BE2C (cell line): ENCODE results near the gene SELENOT.
"Not testable (repeated sequence)": the region's sequence is repeated elsewhere in the genome, so short reads cannot be mapped to it uniquely, and the experiment has no call there.

Experiments
- DNase-seq: peaks from one replicate; pipeline ENCODE4 v3.0.0-alpha.2; 2020
- H3K27me3 ChIP-seq: fragments of 250-450 bp; sonication (Bioruptor Pico); 2 replicates; pipeline ENCODE4 v1.5.1; 2020; ENCODE audit warnings: mild to moderate bottlenecking
- H3K36me3 ChIP-seq: fragments of 250-450 bp; sonication (Bioruptor Pico); 2 replicates; pipeline ENCODE4 v1.5.1; 2020; ENCODE audit warnings: mild to moderate bottlenecking
- H3K4me1 ChIP-seq: fragments of 250-450 bp; sonication (Bioruptor Pico); 2 replicates; pipeline ENCODE4 v1.5.1; 2020
- H3K4me3 ChIP-seq: 2 replicates; pipeline ENCODE4 v1.5.1; 2011; ENCODE audit warnings: low read depth, low read length
- H3K9me3 ChIP-seq: fragments of 250-450 bp; sonication (Bioruptor Pico); 2 replicates; pipeline ENCODE4 v1.5.1; 2020
- TF ChIP-seq, protein P1 (sequence below): IDR thresholded peaks from 2 replicates; pipeline ENCODE4 v1.5.1; 2012; ENCODE audit warnings: mild to moderate bottlenecking, low read depth, low read length

The SELENOT gene

GRCh38 chr3:150613034-150613433, 9.9 kb downstream of the SELENOT start:
- H3K4me1 ChIP-seq: peaks cover 9% of the 10 kb centered on the region; the same call in 1 of the 2 replicates
- no peak for DNase-seq
- no peaks in the 10 kb centered on the region for H3K9me3 ChIP-seq
- no peak overlapping the region for H3K4me3 ChIP-seq
- no peaks in the 10 kb centered on the region for H3K27me3 ChIP-seq
- H3K36me3 ChIP-seq: peaks cover 11% of the 10 kb centered on the region
- TF ChIP-seq, protein P1, sequence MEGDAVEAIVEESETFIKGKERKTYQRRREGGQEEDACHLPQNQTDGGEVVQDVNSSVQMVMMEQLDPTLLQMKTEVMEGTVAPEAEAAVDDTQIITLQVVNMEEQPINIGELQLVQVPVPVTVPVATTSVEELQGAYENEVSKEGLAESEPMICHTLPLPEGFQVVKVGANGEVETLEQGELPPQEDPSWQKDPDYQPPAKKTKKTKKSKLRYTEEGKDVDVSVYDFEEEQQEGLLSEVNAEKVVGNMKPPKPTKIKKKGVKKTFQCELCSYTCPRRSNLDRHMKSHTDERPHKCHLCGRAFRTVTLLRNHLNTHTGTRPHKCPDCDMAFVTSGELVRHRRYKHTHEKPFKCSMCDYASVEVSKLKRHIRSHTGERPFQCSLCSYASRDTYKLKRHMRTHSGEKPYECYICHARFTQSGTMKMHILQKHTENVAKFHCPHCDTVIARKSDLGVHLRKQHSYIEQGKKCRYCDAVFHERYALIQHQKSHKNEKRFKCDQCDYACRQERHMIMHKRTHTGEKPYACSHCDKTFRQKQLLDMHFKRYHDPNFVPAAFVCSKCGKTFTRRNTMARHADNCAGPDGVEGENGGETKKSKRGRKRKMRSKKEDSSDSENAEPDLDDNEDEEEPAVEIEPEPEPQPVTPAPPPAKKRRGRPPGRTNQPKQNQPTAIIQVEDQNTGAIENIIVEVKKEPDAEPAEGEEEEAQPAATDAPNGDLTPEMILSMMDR: no peak

DNA sequence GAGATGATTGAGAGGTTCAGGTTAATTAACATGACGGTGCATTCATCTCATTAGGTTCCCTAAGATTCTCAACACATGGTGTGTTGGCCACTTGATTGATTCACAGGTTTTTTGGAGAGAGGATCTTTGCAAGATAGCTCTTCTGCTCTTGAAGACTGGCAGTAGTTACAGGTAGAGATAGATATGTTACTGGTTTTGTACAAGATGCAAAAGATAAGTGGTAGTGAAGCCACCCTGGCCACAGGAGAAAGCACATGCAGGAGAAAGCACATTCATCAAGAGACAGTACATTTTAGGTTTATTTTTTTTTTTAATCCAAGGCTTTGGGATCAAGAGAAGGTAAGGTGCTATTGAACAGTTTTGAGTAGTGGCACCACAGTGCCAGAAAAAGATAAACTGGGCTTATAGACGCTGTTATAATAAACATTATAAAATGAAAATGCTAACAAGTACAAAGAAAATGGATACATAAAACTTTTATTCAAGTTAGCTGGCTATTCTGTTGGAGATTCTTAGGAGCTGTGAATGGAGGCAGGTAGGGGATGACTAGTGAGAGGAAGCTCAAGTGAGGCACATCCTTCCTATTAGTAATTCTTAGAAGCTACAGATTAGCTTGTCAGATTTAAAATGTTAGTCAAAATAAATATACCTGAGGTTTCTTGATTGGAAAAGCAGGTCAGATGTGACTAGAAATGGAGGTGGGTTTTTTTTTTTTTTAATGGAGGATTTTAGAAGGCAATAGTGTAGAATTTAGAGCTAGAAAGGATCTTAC, 10.8 kb downstream of the SELENOT start:
- TF ChIP-seq, protein P1: no peak
- H3K9me3 ChIP-seq: no peaks in the 10 kb centered on the region
- H3K4me3 ChIP-seq: no peak overlapping the region
- peaks cover 15% of the 10 kb centered on the region for H3K36me3 ChIP-seq
- no peaks in the 10 kb centered on the region for H3K27me3 ChIP-seq
- no peak for DNase-seq
- H3K4me1 ChIP-seq: peaks cover 9% of the 10 kb centered on the region; the same call in 1 of the 2 replicates

GRCh38 chr3:150620002-150620689, 17.0 kb downstream of the SELENOT start:
- no peak for DNase-seq
- H3K4me3 ChIP-seq: no peak overlapping the region
- H3K36me3 ChIP-seq: peaks cover 7% of the 10 kb centered on the region
- no peaks in the 10 kb centered on the region for H3K27me3 ChIP-seq
- TF ChIP-seq, protein P1: no peak
- H3K4me1 ChIP-seq: no peaks in the 10 kb centered on the region
- no peaks in the 10 kb centered on the region for H3K9me3 ChIP-seq

DNA sequence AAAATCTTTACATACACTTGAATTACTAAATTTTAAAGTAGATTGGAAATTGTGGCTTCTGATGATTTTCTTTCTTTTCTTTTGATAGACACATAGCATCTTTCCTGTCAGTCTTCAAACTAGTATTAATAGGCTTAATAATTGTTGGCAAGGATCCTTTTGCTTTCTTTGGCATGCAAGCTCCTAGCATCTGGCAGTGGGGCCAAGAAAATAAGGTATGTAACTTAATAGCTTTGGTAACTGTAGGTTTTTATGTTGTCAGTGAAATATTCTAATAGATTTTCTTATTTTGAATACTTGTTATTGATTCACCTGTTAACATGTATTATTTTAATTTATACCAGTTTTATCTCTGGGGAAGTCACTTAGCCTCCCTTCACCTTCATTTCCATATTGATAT, 19.8 kb downstream of the SELENOT start:
- H3K4me1 ChIP-seq, H3K9me3 ChIP-seq, H3K4me3 ChIP-seq, DNase-seq, H3K27me3 ChIP-seq: not testable (repeated sequence)
- H3K36me3 ChIP-seq: peaks cover 22% of the 10 kb centered on the region

DNA sequence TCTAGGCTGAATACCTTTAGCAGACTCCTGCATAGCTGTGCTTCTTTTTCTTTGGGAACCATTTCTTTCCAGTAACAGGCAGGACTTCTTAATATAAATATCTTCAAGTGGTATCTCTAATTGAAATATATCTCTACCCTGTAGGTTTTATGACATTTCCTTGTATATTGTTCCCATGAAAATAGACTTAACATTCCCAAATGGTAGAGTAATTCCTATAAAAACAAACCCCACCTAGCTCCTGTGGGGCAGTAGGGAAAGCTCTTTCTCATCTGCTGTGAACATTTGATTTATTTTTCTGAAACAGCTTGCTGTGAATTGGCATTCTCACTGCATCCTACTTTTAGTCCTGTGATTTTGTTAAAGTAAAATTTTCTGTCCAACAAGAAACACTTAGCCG, 20.8 kb downstream of the SELENOT start:
- Histone ChIP-seq H3K27me3 (no peaks in the 10 kb centered on the region), H3K9me3 (no peaks in the 10 kb centered on the region), H3K36me3 (peaks cover 17% of the 10 kb centered on the region), H3K4me3 (no peak overlapping the region), H3K4me1 (no peaks in the 10 kb centered on the region)
- DNase-seq: no peak
- TF ChIP-seq, protein P1: no peak

- Histone ChIP-seq H3K4me1 (no peaks in the 10 kb centered on the region), H3K9me3 (no peaks in the 10 kb centered on the region), H3K27me3 (no peaks in the 10 kb centered on the region), H3K36me3 (peaks cover 22% of the 10 kb centered on the region), H3K4me3 (no peak overlapping the region)
- no peak for DNase-seq
- TF ChIP-seq, protein P1: no peak
These were observed 23.2 kb downstream of the SELENOT start for GRCh38 chr3:150626148-150626930.
